K562 (cell line): ENCODE measurements around the gene STK33.

Source experiments
- CBFB ChIP-seq: sonication (generic); formaldehyde crosslinking; IDR thresholded peaks from 2 replicates; pipeline ENCODE4 v1.4.0; 2020; ENCODE audit warnings: mild to moderate bottlenecking, missing genetic modification reagents
- CUX1 ChIP-seq: fragments of 200-800 bp; sonication (Bioruptor generic); IDR thresholded peaks from 2 replicates; pipeline ENCODE4 v1.6.1; 2016; ENCODE audit warnings: missing genetic modification characterization, missing compliant biosample characterization
- PML ChIP-seq: IDR thresholded peaks from 2 replicates; pipeline ENCODE4 v1.6.1; 2012; ENCODE audit warnings: low read length, inconsistent platforms
- ZBTB34 ChIP-seq: fragments of 250-450 bp; sonication (Bioruptor Pico); IDR thresholded peaks from 2 replicates; pipeline ENCODE4 v1.8.0; 2021; ENCODE audit warnings: mild to moderate bottlenecking, moderate library complexity

DNA sequence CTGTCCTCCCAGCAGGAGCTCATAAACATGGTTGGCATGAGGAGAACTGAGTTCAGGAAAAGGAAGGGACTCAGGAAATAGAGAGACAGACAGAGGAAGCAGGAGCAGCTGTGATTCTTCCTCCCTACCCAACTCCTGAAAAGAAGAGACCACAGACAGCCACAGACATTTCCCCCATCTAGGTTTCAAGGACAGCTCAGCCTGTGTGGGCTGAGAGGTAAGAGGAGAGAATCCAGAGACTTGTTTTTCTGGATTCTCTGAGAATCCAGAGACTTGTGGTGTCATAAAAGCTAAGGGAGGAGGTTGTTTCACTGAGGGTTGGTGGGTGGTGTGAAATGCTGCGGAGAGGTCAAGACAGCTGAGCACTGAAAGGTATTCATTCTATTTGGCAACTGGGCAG, 19.0 kb upstream of the STK33 start:
- TF ChIP-seq PML, result no peak
- no peak for TF ChIP-seq CBFB
- TF ChIP-seq ZBTB34 (CRISPR knock-in tag), result no peak
- TF ChIP-seq CUX1 (CRISPR knock-in tag), result no peak
